Gastroesophageal sphincter (tissue), 3 donors: Measurements from ENCODE around the gene TULP4.

Source experiments
- CTCF ChIP-seq, 4 experiments: fragments of 200-600 bp in 2 of 4; fragments of 450-650 bp in 2 of 4; sonication (generic) in 1 of 4; IDR thresholded peaks; one replicate each; pipeline ENCODE4 v1.5.1; 2017 to 2019; ENCODE audit warnings: antibody characterized with exemption in 4 of 4, mild to moderate bottlenecking in 2 of 4, moderate library complexity in 2 of 4
- EP300 ChIP-seq: sonication (generic); formaldehyde crosslinking; IDR thresholded peaks from one replicate; pipeline ENCODE4 v1.6.1; 2017; ENCODE audit warnings: antibody characterized with exemption, mild to moderate bottlenecking
- POLR2A ChIP-seq, 2 donors: fragments of 450-650 bp; IDR thresholded peaks; one replicate each; pipeline ENCODE4 v1.6.1; 2017; ENCODE audit warnings: antibody characterized with exemption in 2 of 2, mild to moderate bottlenecking in 2 of 2, moderate library complexity in 1 of 2

GRCh38 chr6:158304254-158304653, 8.0 kb upstream of the TULP4 start:
- no peak for TF ChIP-seq POLR2A (IDR thresholded peaks at IDR 0.05)
- no peak for TF ChIP-seq CTCF (IDR thresholded peaks at IDR 0.05)
- no peak for TF ChIP-seq EP300
